Activated CD4-positive, CD25-positive, alpha-beta regulatory T cell treated with anti-CD3 and anti-CD28 coated beads, Interleukin-2, amount 50 U/mL, for 72 hours (primary cell): ENCODE measurements around the gene AUTS2.

Experiments
- DNase-seq: peaks from one replicate; pipeline ENCODE4 v3.0.0; 2021

AUTS2 gene

DNA sequence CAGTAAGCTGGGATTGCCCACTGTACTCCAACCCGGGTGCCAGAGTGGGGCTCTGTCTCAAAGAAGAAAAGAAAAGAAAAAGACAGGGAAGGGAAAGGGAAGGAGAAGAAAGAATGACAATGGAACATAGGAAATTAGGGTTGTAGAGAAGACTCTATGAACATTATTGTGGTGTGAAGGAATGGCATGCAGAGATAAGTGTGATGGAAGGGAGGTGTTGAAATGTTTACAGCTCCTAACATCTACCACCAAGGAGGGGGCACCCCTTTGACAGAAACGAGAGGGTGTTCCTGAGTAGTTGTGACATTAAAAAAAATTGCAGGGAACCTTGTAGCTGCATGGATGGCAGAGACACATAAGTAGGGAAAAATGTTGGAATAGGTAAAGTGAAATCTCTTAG is 27.5 kb downstream of the AUTS2 start:
- no peak for DNase-seq

GRCh38 chr7:69630292-69630691 is 32.0 kb downstream of the AUTS2 start:
- DNase-seq: no peak

DNA sequence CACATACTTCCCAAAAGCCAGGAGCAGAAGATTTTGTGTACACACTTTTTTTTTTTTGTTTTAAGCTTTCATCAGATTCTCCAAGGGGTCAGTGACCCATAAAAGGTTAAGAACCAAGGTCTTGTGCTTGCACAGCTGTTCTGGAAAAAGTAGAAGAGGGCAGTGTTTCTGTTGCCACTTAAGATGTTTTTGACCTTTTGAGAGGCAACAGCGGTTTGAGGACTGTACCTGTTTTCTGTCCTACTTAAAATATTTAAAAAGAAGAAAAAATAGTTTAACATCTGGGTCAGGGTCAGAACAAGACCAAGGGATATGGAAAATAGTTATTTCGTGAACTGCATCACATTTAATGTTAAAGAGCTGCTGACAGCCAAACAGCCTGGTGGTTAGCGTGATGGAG is 32.9 kb downstream of the AUTS2 start:
- no peak for DNase-seq

- no peak for DNase-seq
Observed at GRCh38 chr7:69632280-69632679, 34.0 kb downstream of the AUTS2 start.

DNA sequence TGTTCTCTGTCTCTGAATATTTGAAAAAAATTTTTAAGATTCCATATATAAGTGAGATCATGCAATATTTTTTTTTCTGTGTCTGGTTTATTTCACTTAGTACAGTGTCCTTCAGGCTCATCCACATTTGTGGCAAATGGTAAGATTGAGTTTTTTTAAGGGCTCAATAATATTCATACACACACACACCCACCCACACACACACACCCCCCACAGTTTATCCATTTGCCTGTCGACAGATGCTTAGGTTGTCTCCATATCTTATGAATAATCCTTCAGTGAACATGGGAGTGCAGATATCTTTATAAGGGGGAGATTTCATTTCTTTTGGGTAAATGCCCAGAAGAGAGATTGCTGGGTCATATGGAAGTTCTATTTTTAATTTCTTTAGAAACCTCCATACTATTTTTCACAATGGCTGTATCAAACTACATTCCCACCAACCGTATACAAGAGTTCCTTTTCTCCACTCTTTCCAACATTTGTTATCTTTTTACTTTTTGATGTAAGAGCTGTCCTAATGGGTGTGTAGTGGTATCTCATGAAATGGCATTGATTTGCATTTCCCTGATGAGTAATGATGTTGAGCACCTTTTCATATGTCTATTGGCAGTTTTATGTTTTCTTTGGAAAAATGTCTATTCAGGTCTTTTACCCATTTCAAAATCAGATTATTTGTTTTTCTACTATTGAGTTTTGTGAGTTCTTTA is 35.0 kb downstream of the AUTS2 start:
- DNase-seq: no peak

DNA sequence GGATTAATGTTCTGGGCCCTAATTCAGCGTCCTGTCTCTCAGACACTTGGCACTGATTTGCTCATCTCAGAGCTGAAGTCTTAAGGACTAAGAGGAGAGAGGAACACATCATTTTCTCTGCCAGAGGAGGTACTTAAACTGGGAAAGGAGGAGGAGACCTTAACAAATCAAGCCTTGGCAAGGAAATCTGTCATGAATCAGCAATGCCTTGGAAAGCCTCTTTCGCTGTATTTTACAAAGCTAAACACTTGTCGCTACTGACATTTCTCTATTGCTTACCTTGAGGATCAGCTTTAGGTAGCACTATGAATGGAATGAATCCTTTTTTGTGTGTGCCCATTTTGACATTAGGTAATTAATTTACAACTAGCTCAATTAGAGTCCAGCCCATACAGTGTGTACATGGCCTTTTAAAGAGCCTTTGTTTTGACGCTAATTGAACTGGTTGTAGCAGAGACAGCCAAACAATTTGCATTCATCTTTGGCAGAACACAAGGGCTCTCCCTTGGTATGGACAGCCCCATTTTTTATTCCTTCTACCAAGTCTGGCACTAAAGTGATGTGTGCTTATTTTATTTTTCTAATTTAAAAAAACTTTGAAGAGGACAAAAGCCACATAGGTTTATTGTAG is 37.4 kb downstream of the AUTS2 start:
- DNase-seq: no peak

DNA sequence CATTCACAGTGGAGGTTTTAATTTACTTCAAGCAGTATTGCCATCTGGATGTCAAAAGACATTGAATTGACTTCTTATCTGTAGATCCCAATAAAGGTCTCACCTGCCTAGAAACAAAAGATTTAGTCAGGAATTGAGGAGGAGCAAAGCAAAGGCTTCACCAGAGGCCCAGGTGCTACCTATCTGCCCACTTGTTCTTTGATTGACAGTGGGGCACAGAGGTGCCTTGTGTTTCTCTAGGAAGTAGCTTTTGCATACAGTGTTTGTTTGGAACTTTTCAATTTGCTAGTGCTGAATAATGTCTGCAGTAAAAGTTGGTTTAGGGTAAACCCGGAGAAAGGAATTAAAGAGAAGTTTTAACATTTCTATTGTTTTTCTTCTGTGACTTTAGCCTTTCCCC is 40.4 kb downstream of the AUTS2 start:
- DNase-seq: no peak

- no peak for DNase-seq
Observed at GRCh38 chr7:69640216-69640615, 41.9 kb downstream of the AUTS2 start.

GRCh38 chr7:69640925-69641594 is 42.8 kb downstream of the AUTS2 start:
- no peak for DNase-seq

- no peak for DNase-seq
Observed at GRCh38 chr7:69643265-69643664, 45.0 kb downstream of the AUTS2 start.

- no peak for DNase-seq
Observed at GRCh38 chr7:69643708-69644445, 45.6 kb downstream of the AUTS2 start.

DNA sequence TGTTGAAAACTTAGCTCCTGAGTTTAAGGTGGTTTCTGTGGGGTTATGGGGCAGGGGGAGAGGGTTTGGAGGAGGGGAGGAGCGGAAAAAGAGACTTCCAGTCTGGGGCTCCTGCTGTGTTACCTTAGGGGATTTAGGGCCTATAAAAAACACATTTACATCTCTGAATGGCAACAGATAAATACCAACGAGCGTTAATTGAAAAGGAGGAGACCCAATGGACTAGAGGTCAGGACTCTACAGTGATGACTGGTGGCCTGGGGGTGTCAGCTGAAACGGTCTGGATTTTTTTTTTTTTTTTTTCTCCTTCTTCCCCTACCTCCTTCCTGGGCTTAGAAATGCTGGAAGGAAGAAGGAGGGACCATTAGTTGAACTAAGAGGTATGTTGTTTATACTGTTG is 47.4 kb downstream of the AUTS2 start:
- no peak for DNase-seq

GRCh38 chr7:69651101-69651590 is 52.9 kb downstream of the AUTS2 start:
- DNase-seq: no peak

DNA sequence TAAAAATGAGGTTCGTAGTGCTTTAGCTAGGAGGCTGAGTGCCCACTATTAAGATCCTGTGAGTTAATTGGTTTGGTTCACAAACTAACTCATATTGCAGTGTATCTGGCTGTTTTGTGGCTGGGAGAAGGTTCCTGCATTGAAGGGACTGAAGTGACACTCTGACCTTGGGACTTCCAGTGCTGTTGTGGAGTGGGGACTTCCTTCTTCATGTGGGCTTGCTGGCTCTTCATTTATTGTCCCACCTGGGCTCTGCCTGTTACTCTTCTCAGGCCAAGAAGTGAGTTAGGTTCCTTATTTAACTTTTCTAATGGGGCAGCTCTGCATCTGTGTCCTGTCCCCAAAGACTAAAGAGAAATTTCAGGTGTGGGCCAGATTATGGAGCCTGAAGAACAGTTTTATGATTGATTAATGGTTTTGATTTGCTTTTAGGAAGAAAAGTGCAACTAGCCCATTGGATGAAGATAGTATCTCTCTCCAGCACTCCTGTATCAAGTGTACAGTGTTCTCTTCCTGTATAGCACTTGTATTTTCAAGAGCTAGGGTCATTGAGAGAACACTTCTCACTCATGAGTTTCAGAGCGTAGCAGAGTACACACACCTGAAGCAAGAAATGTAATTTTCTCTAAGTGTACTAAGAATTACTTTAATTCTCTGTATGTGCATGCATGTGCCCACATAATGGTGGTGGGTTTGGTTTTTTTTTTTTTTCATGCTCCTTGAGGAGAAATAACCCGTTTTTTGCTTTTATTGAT is 54.8 kb downstream of the AUTS2 start:
- DNase-seq: no peak

GRCh38 chr7:69653806-69654205 is 55.5 kb downstream of the AUTS2 start:
- no peak for DNase-seq

DNA sequence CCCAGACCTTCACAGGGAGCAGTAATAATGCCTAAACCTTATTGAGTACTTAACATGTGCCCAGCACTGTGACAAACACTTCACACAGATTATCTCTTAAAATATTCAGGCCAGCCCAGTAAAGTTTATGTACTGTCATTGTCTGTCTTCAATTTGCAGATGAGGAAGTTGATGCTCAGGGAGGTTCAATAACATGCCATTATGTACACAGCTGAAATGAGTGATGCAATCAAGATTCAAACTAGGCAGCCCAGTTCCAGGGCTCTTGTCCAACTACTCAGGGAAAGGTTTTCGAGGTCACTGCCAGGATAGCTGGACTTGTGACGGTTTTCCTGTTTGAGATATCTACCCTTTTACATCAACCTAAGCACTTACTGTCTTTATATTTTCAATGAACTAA is 56.1 kb downstream of the AUTS2 start:
- DNase-seq: no peak

GRCh38 chr7:69654849-69655707 is 56.8 kb downstream of the AUTS2 start:
- DNase-seq: no peak

DNA sequence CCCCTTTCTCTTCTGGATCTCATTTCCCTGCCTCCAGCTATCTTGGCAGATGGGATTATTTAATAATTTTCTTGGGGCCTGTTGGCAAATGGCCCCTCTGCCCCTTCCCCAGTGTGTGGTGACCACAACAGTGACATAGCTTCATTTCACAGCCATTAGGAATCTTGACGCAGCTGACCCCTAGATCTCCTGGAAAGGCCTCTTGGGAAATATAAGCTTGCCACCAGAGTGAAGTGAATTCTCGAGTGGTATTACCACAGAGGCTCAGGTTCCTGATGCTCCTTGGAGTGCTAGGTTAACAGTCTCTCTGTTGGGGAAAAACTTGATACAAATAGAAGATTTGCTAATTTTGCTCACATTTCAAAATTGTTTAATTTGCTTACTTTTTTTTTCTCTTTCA is 57.8 kb downstream of the AUTS2 start:
- no peak for DNase-seq

DNA sequence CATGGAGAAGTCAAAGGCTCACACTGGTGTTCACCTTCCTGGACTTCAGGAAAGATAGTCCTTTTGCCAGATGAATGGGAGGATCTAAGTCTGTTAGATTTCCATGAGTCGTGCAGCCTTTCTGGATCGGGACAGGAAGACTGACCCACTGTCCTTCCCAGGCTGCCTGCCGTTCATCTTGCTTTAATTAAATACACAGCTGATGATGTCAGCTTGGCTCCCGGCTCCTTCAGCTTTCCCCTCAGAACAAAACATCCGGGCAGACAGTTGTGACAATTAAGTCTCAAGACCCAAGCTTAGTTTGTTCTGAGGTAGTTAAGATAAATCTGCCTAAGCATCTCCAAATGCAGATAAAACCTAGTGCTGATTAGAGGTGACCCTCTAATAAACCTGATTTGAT is 58.6 kb downstream of the AUTS2 start:
- no peak for DNase-seq

- DNase-seq: no peak
Observed at GRCh38 chr7:69657331-69657730, 59.1 kb downstream of the AUTS2 start.

GRCh38 chr7:69657985-69658384 is 59.7 kb downstream of the AUTS2 start:
- DNase-seq: no peak

DNA sequence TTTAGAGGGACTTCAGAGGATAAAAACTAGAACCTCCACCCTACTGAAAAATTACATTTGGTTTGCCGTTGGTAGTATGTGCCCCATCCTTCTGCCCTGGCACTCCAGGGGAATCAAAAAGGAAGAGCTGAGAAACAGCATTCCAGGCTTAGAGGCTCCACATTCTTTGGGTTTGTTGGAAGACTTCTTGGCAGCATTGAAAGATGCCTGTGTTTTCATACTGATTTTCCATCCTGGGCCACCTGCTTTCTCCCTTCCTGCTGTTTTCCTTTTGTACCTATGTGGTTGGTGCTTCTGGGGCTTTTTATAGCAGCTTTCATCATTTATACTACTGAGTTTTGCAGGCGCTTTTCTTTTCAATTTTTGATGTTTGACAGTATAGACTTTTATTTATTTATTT is 61.7 kb downstream of the AUTS2 start:
- DNase-seq: no peak
